Type B pancreatic cell (in vitro differentiated cells): ENCODE measurements around the gene CPB2. TPM values are rescaled to one million over a fixed set of nuclear protein-coding genes. Genes with fewer than 3 reads are reported as not detected.

ENCODE experiments used
- DNase-seq: peaks from one replicate; pipeline ENCODE4 v3.0.0; 2021; ENCODE audit warnings: mixed read lengths; ENCODE audit not compliant: unreplicated experiment; ENCODE audit errors: extremely low spot score
- H3K27ac Mint-ChIP-seq: 2 replicates; pipeline ENCODE4 v1.8.0; 2021; ENCODE audit warnings: mild to moderate bottlenecking, mixed read lengths
- H3K27me3 Mint-ChIP-seq: 2 replicates; pipeline ENCODE4 v1.8.0; 2021; ENCODE audit warnings: mixed read lengths
- H3K36me3 Mint-ChIP-seq: 2 replicates; pipeline ENCODE4 v1.8.0; 2021; ENCODE audit warnings: mixed read lengths
- H3K4me1 Mint-ChIP-seq: one replicate; pipeline ENCODE4 v1.8.0; 2021; ENCODE audit warnings: mixed read lengths; ENCODE audit not compliant: unreplicated experiment
- H3K4me3 Mint-ChIP-seq: 2 replicates; pipeline ENCODE4 v1.8.0; 2021; ENCODE audit warnings: mild to moderate bottlenecking, mixed read lengths
- H3K9me3 Mint-ChIP-seq: 2 replicates; pipeline ENCODE4 v1.8.0; 2021; ENCODE audit warnings: mixed read lengths
- CTCF ChIP-seq: fragments of 200-600 bp; sonication (generic); conservative IDR thresholded peaks from 2 replicates; pipeline ENCODE4 v1.5.0; 2021; ENCODE audit warnings: antibody characterized with exemption, mild to moderate bottlenecking
- total RNA-seq: library from RNA; stranded (reverse); gene quantifications from 2 replicates; pipeline ENCODE4 v1.2.1, GENCODE V29; 2021; ENCODE audit warnings: low replicate concordance

The CPB2 gene
- total RNA-seq, 1 donor from 2014 or later, result 0.19 TPM

DNA sequence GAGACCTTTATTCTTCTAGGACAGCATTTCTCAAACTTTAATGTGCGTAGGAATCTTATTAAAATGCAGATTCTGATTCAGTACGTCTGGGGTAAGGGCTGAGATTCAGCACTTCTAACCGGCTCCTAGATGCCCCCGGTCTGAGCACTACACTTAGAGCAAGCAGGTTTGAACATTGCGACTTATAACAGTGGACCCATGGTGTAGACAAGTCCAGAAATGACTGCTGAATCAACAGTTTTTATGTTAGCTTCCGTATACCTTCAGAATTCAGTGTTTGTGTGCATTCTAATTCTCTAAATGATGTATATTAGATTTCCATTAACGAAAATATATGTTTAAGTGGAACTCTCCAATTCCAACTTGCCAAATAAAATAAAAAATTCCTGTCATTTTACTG, 17.5 kb upstream of the CPB2 start:
- no peaks in the 10 kb centered on the region for H3K27me3 Mint-ChIP-seq
- no peak for TF ChIP-seq CTCF
- H3K36me3 Mint-ChIP-seq, result no peaks in the 10 kb centered on the region
- H3K9me3 Mint-ChIP-seq, result no peaks in the 10 kb centered on the region
- peaks cover 10% of the 10 kb centered on the region for H3K4me1 Mint-ChIP-seq
- no peak overlapping the region for H3K4me3 Mint-ChIP-seq
- DNase-seq, result no peak
- H3K27ac Mint-ChIP-seq, result no peak overlapping the region

DNA sequence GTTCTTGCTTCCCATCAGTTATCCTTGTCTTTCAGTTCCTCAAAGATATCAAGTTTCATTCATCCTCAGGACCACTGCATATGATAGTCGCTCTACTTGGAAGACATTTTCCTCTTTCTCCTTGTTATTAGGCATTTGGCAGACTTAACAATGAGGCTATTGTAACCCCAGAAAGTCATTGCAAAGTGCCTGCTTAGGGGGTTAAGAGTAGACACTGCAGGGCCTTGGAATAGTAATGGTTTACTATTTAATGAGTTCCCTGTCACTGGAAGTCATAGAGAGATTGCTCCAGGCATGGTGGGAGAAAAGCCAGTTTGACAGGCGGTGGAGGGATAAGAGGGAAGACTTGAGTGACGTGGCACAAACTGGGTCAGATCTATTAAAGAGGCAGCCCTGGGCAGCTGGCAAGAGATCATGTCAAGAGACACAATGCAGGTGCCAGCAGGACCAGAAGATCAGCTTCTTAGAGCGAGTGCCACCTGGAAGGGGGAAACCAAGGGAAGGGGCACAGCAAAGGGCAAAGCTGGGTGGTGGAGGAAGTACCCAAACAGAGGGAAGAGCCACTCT, 16.8 kb upstream of the CPB2 start:
- no peak for DNase-seq
- Mint-ChIP-seq H3K27ac (no peak overlapping the region), H3K4me3 (no peak overlapping the region), H3K9me3 (no peaks in the 10 kb centered on the region), H3K4me1 (peaks cover 10% of the 10 kb centered on the region), H3K36me3 (no peaks in the 10 kb centered on the region), H3K27me3 (no peaks in the 10 kb centered on the region)
- no peak for TF ChIP-seq CTCF

DNA sequence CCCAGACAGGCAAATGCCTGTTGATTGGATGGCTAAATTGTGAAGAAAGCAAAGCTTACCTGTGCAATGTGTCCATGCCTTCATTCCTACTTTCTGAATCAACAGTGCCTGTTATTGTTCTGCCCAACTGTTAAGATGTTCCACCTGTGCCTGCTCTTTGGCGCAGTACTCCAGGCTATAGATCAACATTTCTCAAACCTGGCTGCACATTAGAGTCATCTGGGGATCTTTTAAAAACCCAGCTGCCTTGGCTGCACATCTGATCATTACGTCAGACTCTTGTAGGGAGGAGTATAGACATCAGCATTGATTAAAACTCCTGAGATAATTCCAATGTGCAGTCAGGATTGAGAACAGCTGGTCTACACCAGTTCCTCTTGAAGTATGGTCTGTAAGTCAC, 16.2 kb upstream of the CPB2 start:
- no peak overlapping the region for H3K4me3 Mint-ChIP-seq
- DNase-seq, result no peak
- H3K27me3 Mint-ChIP-seq, result no peaks in the 10 kb centered on the region
- H3K27ac Mint-ChIP-seq, result no peak overlapping the region
- H3K9me3 Mint-ChIP-seq, result no peaks in the 10 kb centered on the region
- no peak for TF ChIP-seq CTCF
- H3K36me3 Mint-ChIP-seq, result no peaks in the 10 kb centered on the region
- peaks cover 10% of the 10 kb centered on the region for H3K4me1 Mint-ChIP-seq

DNA sequence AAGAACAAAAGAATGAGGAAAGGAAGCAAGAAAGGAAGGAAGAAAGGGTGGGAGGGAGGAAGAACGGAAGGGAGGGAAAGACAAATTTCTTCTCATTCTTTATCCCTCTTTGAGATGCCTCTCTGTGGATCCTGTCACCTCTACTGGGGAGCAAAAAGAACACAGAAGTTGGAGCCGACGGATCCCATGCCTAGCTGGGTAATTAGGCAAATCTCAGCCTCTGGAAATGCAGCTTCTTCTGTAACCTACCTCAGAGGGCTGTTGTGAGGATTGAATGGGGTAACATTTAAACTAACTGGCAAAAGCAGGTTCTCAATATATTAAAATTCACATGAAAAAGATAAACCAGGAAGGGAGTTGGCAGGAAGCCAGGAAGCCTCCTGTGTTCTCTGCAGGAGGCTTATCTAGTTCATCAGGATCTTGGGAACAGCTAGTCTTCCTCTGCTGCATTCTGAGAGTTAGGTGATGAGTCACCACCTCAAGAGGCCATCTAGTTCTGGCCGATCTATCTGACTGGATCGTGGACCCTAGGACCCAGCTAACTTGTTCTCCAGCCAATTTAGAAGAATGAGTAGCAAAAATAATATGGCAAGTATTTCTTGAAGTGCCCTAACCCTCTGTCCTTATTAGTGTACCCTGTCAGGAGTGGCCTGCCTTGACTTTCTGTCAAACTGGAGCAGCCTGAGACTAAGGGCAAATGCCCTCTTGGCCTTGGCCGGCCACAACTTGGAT, 15.2 kb upstream of the CPB2 start:
- Mint-ChIP-seq H3K4me3 (no peak overlapping the region), H3K27me3 (no peaks in the 10 kb centered on the region), H3K4me1 (peaks cover 6% of the 10 kb centered on the region), H3K36me3 (no peaks in the 10 kb centered on the region), H3K27ac (no peak overlapping the region), H3K9me3 (no peaks in the 10 kb centered on the region)
- DNase-seq, result no peak
- no peak for TF ChIP-seq CTCF

DNA sequence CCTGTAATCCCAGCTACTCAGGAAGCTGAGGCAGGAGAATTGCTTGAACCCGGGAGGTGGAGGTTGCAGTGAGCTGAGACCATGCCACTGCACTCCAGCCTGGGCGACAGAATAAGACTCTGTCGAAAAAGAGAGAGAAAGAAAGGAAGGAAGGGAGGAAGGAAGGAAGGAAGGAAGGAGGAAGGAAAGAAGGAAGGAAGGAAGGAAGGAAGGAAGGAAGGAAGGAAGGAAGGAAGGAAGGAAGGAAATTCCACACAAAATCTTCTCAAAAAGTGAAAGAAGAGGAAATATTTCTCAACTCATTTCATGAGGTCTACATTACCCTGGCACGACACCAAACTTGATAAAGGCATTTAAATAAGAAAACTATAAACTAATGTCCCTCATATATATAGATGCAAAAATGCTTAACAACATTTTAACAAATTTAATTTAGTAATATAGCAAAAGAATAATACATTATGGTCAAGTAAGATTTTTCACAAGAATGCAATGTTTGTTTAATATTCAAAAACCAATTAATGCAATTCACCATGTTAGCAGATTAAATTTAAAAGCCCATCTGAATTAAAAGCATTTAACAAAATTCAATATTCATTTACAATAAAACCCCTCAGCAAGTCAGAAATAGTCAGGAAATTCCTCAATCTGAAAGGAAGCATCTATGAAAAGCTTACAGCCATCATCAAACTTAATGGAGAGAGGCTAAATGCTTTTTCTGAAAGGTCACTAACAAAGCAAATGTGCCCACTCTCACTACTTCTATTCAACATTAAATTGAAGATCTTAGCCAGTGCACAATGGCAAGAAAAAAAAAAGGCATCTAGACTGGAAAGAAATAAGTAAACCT, 12.0 kb upstream of the CPB2 start:
- H3K27ac Mint-ChIP-seq, result no peak overlapping the region
- H3K9me3 Mint-ChIP-seq, result no peaks in the 10 kb centered on the region
- no peak overlapping the region for H3K4me3 Mint-ChIP-seq
- H3K27me3 Mint-ChIP-seq, result no peaks in the 10 kb centered on the region
- H3K4me1 Mint-ChIP-seq, result peaks cover 5% of the 10 kb centered on the region
- no peaks in the 10 kb centered on the region for H3K36me3 Mint-ChIP-seq
- no peak for DNase-seq
- TF ChIP-seq CTCF, result no peak
